Nephron progenitor cell (in vitro differentiated cells): Measurements from ENCODE around the gene KRT78.

Experiments
- DNase-seq: peaks from one replicate; pipeline ENCODE4 v3.0.0; 2021
- H3K27ac Mint-ChIP-seq: 2 replicates; pipeline ENCODE4 v1.8.0; 2021; ENCODE audit warnings: mild to moderate bottlenecking, moderate library complexity, mixed read lengths
- H3K27me3 Mint-ChIP-seq: 2 replicates; pipeline ENCODE4 v1.8.0; 2021; ENCODE audit warnings: mild to moderate bottlenecking, low read depth, mixed read lengths; ENCODE audit not compliant: poor library complexity
- H3K36me3 Mint-ChIP-seq: 2 replicates; pipeline ENCODE4 v1.8.0; 2021; ENCODE audit warnings: low read depth, mixed read lengths
- H3K4me1 Mint-ChIP-seq: 2 replicates; pipeline ENCODE4 v1.8.0; 2021; ENCODE audit warnings: mixed read lengths
- H3K4me3 Mint-ChIP-seq: 2 replicates; pipeline ENCODE4 v1.8.0; 2021; ENCODE audit warnings: mild to moderate bottlenecking, moderate library complexity, mixed read lengths
- H3K9me3 Mint-ChIP-seq: 2 replicates; pipeline ENCODE4 v1.8.0; 2021; ENCODE audit warnings: mild to moderate bottlenecking, moderate library complexity, mixed read lengths
- TF ChIP-seq, protein P1 (sequence below): fragments of 200-600 bp; sonication (generic); IDR thresholded peaks from 2 replicates; pipeline ENCODE4 v1.5.0; 2021; ENCODE audit warnings: antibody characterized with exemption

Gene KRT78

DNA sequence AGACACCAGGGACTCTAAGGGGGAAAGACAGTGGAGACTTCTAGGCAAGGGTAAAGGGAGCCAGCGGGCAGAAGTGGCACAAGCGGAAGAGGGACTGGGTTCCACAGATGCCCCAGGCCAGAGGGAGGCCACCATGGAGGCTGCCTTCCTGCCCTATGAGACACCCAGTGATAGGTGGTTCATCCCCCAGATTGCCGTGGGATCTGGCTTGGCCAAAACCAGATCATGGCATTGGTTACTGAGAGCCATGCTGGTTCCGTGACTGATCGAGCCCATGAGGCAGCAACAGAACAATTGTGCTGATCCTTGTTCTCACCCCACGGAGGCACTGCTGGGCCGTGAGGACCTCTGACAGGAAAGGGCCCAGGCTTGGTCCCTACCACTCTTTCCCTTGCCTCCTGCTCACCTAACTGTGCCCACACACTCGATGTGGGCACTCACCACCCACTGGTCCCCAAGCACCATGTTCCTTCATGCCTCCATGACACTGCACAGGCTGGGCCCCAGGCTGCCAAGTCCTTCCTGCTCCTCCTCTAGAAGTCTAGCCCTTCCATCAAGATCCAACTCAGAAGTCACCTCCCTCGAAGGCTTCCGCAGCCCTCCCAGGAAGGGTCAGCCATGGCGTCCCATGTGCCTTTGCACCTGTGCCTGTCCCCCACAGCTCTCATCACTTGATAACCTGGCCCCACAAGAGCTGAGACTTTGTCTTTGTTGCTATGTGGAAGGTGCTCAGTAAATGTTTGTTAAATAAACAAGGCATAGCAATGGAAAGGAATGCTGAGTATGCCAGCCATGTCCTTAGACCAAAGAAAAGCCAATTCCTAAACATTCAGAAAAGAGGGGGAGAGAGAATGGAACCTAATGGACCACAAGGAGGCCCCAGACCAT lies 21.9 kb downstream of the KRT78 start:
- Mint-ChIP-seq H3K9me3 (no peaks in the 10 kb centered on the region), H3K27me3 (peaks cover 36% of the 10 kb centered on the region), H3K4me3 (no peak overlapping the region), H3K36me3 (no peaks in the 10 kb centered on the region), H3K27ac (no peak overlapping the region), H3K4me1 (peaks cover 3% of the 10 kb centered on the region)
- no peak for DNase-seq
- TF ChIP-seq, protein P1, sequence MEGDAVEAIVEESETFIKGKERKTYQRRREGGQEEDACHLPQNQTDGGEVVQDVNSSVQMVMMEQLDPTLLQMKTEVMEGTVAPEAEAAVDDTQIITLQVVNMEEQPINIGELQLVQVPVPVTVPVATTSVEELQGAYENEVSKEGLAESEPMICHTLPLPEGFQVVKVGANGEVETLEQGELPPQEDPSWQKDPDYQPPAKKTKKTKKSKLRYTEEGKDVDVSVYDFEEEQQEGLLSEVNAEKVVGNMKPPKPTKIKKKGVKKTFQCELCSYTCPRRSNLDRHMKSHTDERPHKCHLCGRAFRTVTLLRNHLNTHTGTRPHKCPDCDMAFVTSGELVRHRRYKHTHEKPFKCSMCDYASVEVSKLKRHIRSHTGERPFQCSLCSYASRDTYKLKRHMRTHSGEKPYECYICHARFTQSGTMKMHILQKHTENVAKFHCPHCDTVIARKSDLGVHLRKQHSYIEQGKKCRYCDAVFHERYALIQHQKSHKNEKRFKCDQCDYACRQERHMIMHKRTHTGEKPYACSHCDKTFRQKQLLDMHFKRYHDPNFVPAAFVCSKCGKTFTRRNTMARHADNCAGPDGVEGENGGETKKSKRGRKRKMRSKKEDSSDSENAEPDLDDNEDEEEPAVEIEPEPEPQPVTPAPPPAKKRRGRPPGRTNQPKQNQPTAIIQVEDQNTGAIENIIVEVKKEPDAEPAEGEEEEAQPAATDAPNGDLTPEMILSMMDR = no peak

DNA sequence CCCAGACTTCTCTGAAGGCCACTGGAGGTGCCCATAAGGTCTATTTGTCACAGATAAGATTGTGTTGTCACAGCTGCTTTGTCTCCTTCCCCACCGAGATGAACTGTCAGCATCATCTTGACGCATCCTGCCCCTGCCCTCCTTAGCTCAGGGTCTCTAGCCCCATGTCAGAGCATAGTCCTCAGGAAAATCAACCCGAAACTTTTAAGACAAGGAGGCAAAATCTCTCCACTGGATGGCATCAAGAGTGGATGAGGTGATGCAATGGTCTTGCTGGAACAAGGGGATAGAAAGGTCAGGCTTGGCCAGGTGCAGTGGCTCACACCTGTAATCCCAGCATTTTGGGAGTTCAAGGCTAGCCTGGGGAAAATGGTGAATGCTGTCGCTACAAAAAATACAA lies 22.8 kb downstream of the KRT78 start:
- H3K9me3 Mint-ChIP-seq = no peaks in the 10 kb centered on the region
- H3K4me1 Mint-ChIP-seq = peaks cover 12% of the 10 kb centered on the region
- H3K4me3 Mint-ChIP-seq = no peak overlapping the region
- TF ChIP-seq, protein P1 = no peak
- H3K27me3 Mint-ChIP-seq = peaks cover 36% of the 10 kb centered on the region
- H3K27ac Mint-ChIP-seq = no peak overlapping the region
- no peak for DNase-seq
- H3K36me3 Mint-ChIP-seq = no peaks in the 10 kb centered on the region

DNA sequence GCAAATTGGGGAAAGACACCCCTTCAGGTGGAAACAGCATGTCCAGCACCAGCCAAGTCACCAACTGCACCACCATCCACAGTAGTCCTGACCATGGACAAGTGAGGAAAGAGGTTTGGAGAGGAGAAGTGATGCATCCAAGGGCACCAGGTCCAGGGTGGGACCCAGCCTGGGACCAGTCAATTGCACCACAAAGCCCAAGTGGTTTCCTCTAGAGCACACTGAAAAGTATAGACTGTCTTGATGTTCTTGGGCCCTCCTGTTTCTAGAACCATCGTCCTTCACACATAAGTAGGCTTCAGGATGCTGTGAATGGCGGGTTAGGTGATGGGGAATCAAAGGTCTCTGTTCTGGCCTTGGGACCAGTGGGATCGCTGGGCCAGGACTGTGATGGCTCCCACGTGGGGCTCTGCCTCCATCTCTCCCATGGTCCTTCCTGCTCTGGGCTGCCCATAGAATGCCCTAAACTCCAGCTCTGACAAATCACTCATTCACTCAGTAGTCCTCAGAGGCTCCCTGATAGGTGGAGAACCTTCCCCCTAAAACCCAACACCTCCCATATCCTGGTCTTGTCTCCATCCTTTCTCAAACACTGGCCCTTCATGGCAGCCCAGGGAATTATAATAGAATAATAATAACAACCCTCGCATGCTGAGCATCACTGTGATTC lies 23.9 kb downstream of the KRT78 start:
- no peak for DNase-seq
- no peak overlapping the region for H3K27ac Mint-ChIP-seq
- TF ChIP-seq, protein P1 = no peak
- H3K4me1 Mint-ChIP-seq = peaks cover 22% of the 10 kb centered on the region
- no peaks in the 10 kb centered on the region for H3K9me3 Mint-ChIP-seq
- peaks cover 36% of the 10 kb centered on the region for H3K27me3 Mint-ChIP-seq
- H3K4me3 Mint-ChIP-seq = no peak overlapping the region
- H3K36me3 Mint-ChIP-seq = no peaks in the 10 kb centered on the region

DNA sequence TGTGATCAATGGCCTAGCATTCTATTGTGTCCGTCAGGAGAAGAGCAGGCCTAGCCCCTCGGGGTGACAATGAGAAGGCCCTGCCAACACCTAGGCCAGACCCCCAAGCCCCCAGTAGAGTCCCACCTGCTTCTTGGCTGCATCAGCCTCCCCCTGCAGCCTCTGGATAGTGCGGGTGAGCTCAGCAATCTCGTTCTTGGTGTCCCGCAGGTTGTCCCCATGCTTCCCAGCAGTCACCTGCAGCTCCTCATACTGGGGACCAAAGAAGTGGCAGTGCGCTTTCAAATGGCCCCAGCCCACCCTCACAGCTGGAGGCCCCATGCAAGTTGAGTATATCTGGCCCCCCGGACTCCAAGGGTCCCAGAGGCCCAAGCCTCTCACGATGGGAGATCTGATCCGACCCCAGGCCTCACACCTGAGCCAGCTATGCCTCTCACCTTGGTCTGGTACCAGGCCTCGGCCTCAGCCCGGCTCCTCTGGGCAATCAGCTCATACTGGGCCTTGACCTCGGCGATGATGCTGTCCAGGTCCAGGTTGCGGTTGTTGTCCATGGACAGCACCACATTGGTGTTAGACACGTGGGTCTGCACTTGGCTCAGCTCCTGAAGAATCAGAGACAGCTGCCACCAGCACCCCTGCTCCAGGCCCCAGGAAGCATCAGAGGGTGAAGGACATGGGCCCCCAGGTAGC lies 24.9 kb downstream of the KRT78 start:
- H3K27me3 Mint-ChIP-seq = peaks cover 37% of the 10 kb centered on the region
- TF ChIP-seq, protein P1 = no peak
- H3K4me3 Mint-ChIP-seq = no peak overlapping the region
- DNase-seq = no peak
- H3K9me3 Mint-ChIP-seq = no peaks in the 10 kb centered on the region
- no peak overlapping the region for H3K27ac Mint-ChIP-seq
- H3K4me1 Mint-ChIP-seq = peaks cover 22% of the 10 kb centered on the region
- no peaks in the 10 kb centered on the region for H3K36me3 Mint-ChIP-seq

DNA sequence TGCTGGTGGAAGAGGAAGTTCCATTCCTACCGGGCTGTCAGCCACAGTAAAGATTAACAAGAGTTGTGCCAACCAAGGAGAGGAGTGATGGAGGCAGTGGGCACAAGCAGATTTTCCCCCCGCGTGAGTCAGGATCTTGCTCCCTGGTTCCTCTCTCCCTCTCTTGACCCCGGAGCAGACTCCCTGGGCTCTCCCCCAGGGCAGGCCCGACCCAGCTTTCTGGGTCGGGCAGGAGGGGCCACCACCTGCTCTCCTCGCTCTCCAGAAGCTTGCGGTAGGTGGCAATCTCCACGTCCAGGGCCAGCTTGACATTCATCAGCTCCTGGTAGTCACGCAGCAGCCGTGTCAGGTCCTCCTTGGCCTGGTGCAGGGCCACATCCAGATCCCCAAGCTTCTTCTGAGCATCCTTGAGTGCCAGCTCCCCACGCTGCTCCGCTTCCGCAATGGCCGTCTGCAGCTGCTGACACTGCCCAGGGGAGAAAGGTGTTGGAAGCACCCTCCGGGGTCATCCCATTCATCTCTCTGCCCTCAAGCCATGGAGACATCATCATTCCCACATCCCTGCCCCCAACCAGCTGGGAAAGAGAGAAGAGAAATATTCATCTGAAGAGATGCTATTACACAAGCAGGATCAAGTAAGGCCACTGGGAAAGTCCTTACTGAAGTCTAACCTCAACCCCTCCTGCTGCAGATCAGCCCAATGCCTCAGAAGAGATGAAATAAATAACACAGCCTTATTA lies 25.9 kb downstream of the KRT78 start:
- H3K36me3 Mint-ChIP-seq = no peaks in the 10 kb centered on the region
- TF ChIP-seq, protein P1 = no peak
- DNase-seq = no peak
- no peaks in the 10 kb centered on the region for H3K9me3 Mint-ChIP-seq
- peaks cover 37% of the 10 kb centered on the region for H3K27me3 Mint-ChIP-seq
- H3K4me1 Mint-ChIP-seq = peaks cover 31% of the 10 kb centered on the region
- H3K27ac Mint-ChIP-seq = no peak overlapping the region
- no peak overlapping the region for H3K4me3 Mint-ChIP-seq
